ENCODE data around the gene ZNF281.

DNA sequence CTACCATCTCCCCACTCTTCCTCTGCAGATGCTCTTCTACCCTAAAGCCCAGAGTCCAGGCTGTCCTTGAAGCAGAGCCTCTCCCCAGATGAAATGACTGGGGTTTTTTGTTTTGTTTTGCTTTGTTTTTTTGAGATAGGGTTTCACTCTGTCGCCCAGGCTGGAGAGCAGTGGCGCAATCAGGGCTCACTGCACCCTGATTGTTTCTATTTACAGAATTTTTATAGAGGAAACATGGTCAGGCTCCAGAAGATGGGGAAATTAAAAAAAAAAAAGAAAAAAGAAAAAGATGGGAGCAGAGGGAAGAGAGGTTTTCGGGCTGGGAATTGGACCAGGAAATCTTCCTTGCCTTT lies 43.7 kb upstream of the ZNF281 start:
- no peak for TF ChIP-seq CTCF (IDR thresholded peaks at IDR 0.05; ENCODE audit: low read depth, low read length, missing input control)
- TF ChIP-seq REST (IDR thresholded peaks at IDR 0.05): no peak
- no peak for TF ChIP-seq EGR1 (IDR thresholded peaks at IDR 0.05; ENCODE audit: low read depth in 2 of 2)
- TF ChIP-seq, protein P1, sequence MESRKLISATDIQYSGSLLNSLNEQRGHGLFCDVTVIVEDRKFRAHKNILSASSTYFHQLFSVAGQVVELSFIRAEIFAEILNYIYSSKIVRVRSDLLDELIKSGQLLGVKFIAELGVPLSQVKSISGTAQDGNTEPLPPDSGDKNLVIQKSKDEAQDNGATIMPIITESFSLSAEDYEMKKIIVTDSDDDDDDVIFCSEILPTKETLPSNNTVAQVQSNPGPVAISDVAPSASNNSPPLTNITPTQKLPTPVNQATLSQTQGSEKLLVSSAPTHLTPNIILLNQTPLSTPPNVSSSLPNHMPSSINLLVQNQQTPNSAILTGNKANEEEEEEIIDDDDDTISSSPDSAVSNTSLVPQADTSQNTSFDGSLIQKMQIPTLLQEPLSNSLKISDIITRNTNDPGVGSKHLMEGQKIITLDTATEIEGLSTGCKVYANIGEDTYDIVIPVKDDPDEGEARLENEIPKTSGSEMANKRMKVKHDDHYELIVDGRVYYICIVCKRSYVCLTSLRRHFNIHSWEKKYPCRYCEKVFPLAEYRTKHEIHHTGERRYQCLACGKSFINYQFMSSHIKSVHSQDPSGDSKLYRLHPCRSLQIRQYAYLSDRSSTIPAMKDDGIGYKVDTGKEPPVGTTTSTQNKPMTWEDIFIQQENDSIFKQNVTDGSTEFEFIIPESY (IDR thresholded peaks at IDR 0.05): no peak
- no peak for TF ChIP-seq TAF1 (conservative IDR thresholded peaks at IDR 0.05)
- TF ChIP-seq, protein P2, sequence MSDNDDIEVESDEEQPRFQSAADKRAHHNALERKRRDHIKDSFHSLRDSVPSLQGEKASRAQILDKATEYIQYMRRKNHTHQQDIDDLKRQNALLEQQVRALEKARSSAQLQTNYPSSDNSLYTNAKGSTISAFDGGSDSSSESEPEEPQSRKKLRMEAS (IDR thresholded peaks at IDR 0.05): no peak
- TF ChIP-seq SP1 (IDR thresholded peaks at IDR 0.05): no peak
- TF ChIP-seq, protein P3, sequence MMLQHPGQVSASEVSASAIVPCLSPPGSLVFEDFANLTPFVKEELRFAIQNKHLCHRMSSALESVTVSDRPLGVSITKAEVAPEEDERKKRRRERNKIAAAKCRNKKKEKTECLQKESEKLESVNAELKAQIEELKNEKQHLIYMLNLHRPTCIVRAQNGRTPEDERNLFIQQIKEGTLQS (IDR thresholded peaks at IDR 0.05): no peak
- TF ChIP-seq HNF4G (IDR thresholded peaks at IDR 0.05): no peak
- no peak for TF ChIP-seq JUND (IDR thresholded peaks at IDR 0.05)
- TF ChIP-seq GABPA (IDR thresholded peaks at IDR 0.05 in 1 of 2, conservative IDR thresholded peaks at IDR 0.05 in 1 of 2): no peak
- TF ChIP-seq RXRA (IDR thresholded peaks at IDR 0.05): no peak
- no peak for TF ChIP-seq YY1 (IDR thresholded peaks at IDR 0.05)

Data from liver (tissue), 3 donors.